PC-3 (cell line): ENCODE measurements around the gene CAMK1D. TPM values are rescaled to one million over a fixed set of nuclear protein-coding genes. Genes with fewer than 3 reads are reported as not detected.

Experiments
- ATAC-seq: fragments of 200-7000 bp; cut with Tn5 transposase; 2 replicates; pipeline ENCODE4 v1.9.1; 2020; ENCODE audit warnings: mild to moderate bottlenecking, moderate library complexity
- BruUV-seq: library from RNA; stranded (reverse); fragments of 400-500 nt; replicated peaks from 2 replicates; lab custom pipeline; 2021; lab: Mats Ljungman, UMichigan
- CTCF ChIA-PET: fragments of 300-600 bp; sonication (Branson Sonifier 250); formaldehyde crosslinking; loops from one replicate; lab custom pipeline; 2022; ENCODE audit warnings: antibody characterized with exemption; lab: Charles Lee
- POLR2A ChIA-PET: fragments of 300-600 bp; sonication (Branson Sonifier 250); formaldehyde crosslinking; loops from one replicate; lab custom pipeline; 2022; ENCODE audit warnings: antibody characterized with exemption; ENCODE audit not compliant: unreplicated experiment; lab: Charles Lee
- DNase-seq: peaks from one replicate; pipeline ENCODE4 v3.0.0-alpha.2; 2015
- H2AFZ ChIP-seq: fragments of 300-600 bp; sonication (generic); 2 replicates; pipeline ENCODE4 v1.6.0; 2016; ENCODE audit warnings: antibody characterized with exemption, low read length
- H3F3A ChIP-seq: fragments of 300-600 bp; sonication (generic); one replicate; pipeline ENCODE4 v1.6.0; 2017; ENCODE audit warnings: antibody characterized with exemption, low read length, control low read depth, mild to moderate bottlenecking; ENCODE audit not compliant: unreplicated experiment
- H3K27ac ChIP-seq: fragments of 300-600 bp; sonication (generic); 2 replicates; pipeline ENCODE4 v1.5.1; 2016; ENCODE audit warnings: mild to moderate bottlenecking, low read length
- H3K27me3 ChIP-seq: fragments of 300-600 bp; sonication (generic); 2 replicates; pipeline ENCODE4 v1.6.1; 2016; ENCODE audit warnings: low read length, mixed read lengths
- H3K36me3 ChIP-seq: fragments of 300-600 bp; sonication (generic); 2 replicates; pipeline ENCODE4 v1.6.1; 2016; ENCODE audit warnings: low read depth, mixed run types, low read length, mixed read lengths
- H3K4me1 ChIP-seq: fragments of 300-600 bp; sonication (generic); 2 replicates; pipeline ENCODE4 v1.5.1; 2016; ENCODE audit warnings: low read length; ENCODE audit not compliant: insufficient read depth
- H3K4me2 ChIP-seq: fragments of 300-600 bp; sonication (generic); 2 replicates; pipeline ENCODE4 v1.6.0; 2016; ENCODE audit warnings: low read length
- H3K4me3 ChIP-seq: fragments of 300-600 bp; sonication (generic); 2 replicates; pipeline ENCODE4 v1.5.1; 2016; ENCODE audit warnings: mild to moderate bottlenecking, low read length, mixed read lengths
- H3K79me2 ChIP-seq: fragments of 300-600 bp; sonication (generic); 2 replicates; pipeline ENCODE4 v1.6.1; 2017; ENCODE audit warnings: low read length, mixed read lengths
- H3K9ac ChIP-seq: fragments of 300-600 bp; sonication (generic); 2 replicates; pipeline ENCODE4 v1.6.0; 2016; ENCODE audit warnings: mild to moderate bottlenecking, low read length
- H3K9me2 ChIP-seq: fragments of 300-600 bp; sonication (generic); replicated peaks from 2 replicates; pipeline ENCODE4 v1.6.1; 2016; ENCODE audit warnings: mixed run types, low read length, mixed read lengths
- H3K9me3 ChIP-seq: fragments of 300-600 bp; sonication (generic); 2 replicates; pipeline ENCODE4 v1.6.1; 2016; ENCODE audit warnings: low read length, mixed read lengths
- H4K20me1 ChIP-seq: fragments of 300-600 bp; sonication (generic); 2 replicates; pipeline ENCODE4 v1.6.1; 2016; ENCODE audit warnings: low read length, mixed read lengths
- EZH2 ChIP-seq: fragments of 300-600 bp; sonication (generic); IDR thresholded peaks from one replicate; pipeline ENCODE4 v1.6.1; 2017; ENCODE audit warnings: antibody characterized with exemption, mild to moderate bottlenecking, low read length; ENCODE audit not compliant: unreplicated experiment
- EZH2phosphoT487 ChIP-seq: fragments of 300-600 bp; sonication (generic); IDR thresholded peaks from 2 replicates; pipeline ENCODE4 v1.6.1; 2018; ENCODE audit warnings: mild to moderate bottlenecking, antibody characterized with exemption, low read length, borderline replicate concordance
- intact Hi-C: fragments of 100-400 bp; cut with micrococcal nuclease; formaldehyde crosslinking; loops from 2 replicates; pipeline ENCODE4 v1.9.0; 2023
- total RNA-seq: library from RNA; depleted of rRNA; stranded (reverse); fragments of >200 nt; gene quantifications from 2 replicates; pipeline ENCODE4 v1.2.3, GENCODE V29; 2014
- TF ChIP-seq, protein P1 (sequence below): fragments of 300-600 bp; sonication (generic); conservative IDR thresholded peaks from 2 replicates; pipeline ENCODE4 v1.5.1; 2017; ENCODE audit warnings: antibody characterized with exemption, low read depth, mild to moderate bottlenecking, low read length

Gene CAMK1D
- total RNA-seq, 1 experiment from 2014 or later, result 1.3 TPM

DNA sequence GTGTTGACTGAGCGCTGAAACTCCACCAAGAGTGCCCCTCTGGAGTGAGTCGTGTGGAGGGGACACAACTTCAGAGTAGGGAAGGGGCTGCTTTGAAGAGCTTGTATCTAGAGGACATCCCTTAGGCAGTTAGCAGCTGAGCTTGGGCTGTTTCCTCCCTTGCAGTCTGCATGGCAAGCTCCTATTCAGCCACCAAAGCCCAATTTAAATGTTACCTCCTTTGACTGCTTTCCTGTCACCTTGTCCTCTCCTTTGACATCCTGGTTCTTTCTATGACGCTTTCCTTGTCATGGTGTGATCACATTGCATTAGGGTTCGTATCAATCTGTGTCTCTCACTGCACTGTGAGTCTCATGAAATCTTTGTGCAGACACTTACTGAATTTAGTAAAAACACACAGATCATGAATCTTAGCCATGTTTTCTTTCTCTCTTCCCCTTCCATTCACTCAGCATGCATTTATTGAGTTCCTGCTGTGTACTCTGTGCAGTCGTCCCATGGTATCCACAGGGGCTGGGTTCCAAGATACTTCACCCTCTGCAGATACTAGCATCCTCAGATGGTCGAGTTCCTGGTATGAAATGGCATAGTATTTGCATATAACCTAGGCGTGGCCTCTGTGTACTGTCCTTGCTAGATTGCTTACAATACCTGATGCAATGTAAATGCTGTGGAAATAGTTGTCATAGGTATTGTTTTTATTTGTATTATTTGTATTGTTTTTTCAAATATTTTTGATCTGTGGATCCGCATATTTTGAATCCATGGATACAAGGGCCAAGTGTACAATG is 423.6 kb downstream of the CAMK1D start:
- no TSS peak for BruUV-seq
- CTCF ChIA-PET, result no interaction called here
- POLR2A ChIA-PET, result no interaction called here

GRCh38 chr10:12774204-12774894 is 425.0 kb downstream of the CAMK1D start:
- no peak overlapping the region for H3K4me3 ChIP-seq
- no peaks in the 10 kb centered on the region for H4K20me1 ChIP-seq
- H3K4me1 ChIP-seq, result no peaks in the 10 kb centered on the region
- no peaks in the 10 kb centered on the region for H3K36me3 ChIP-seq
- no peaks in the 10 kb centered on the region for H3K27me3 ChIP-seq
- intact Hi-C loops, result no loop called here
- no peaks in the 10 kb centered on the region for H3K9me3 ChIP-seq
- H3K9ac ChIP-seq, result no peak overlapping the region
- H3K4me2 ChIP-seq, result no peak overlapping the region
- H3F3A ChIP-seq, result no peaks in the 10 kb centered on the region
- ChIA-PET POLR2A (no interaction called here), CTCF (no interaction called here)
- no peak overlapping the region for H3K27ac ChIP-seq
- H3K9me2 ChIP-seq, result no peaks in the 10 kb centered on the region
- H2AFZ ChIP-seq, result no peak overlapping the region
- DNase-seq, result no peak
- TF ChIP-seq, protein P1, sequence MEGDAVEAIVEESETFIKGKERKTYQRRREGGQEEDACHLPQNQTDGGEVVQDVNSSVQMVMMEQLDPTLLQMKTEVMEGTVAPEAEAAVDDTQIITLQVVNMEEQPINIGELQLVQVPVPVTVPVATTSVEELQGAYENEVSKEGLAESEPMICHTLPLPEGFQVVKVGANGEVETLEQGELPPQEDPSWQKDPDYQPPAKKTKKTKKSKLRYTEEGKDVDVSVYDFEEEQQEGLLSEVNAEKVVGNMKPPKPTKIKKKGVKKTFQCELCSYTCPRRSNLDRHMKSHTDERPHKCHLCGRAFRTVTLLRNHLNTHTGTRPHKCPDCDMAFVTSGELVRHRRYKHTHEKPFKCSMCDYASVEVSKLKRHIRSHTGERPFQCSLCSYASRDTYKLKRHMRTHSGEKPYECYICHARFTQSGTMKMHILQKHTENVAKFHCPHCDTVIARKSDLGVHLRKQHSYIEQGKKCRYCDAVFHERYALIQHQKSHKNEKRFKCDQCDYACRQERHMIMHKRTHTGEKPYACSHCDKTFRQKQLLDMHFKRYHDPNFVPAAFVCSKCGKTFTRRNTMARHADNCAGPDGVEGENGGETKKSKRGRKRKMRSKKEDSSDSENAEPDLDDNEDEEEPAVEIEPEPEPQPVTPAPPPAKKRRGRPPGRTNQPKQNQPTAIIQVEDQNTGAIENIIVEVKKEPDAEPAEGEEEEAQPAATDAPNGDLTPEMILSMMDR, result no peak
- TF ChIP-seq EZH2phosphoT487, result no peak
- TF ChIP-seq EZH2, result no peak
- no TSS peak for BruUV-seq
- ATAC-seq, result no peak
- H3K79me2 ChIP-seq, result no peaks in the 10 kb centered on the region

More for the DNA sequence above, 423.6 kb downstream of the CAMK1D start:
- no peaks in the 10 kb centered on the region for H3K79me2 ChIP-seq
- DNase-seq (no peak), ATAC-seq (no peak)
- no peak overlapping the region for H3K4me3 ChIP-seq
- H3K27me3 ChIP-seq, result no peaks in the 10 kb centered on the region
- no peaks in the 10 kb centered on the region for H3K36me3 ChIP-seq
- no peak overlapping the region for H2AFZ ChIP-seq
- no peaks in the 10 kb centered on the region for H3F3A ChIP-seq
- no peak overlapping the region for H3K4me2 ChIP-seq
- H3K9me3 ChIP-seq, result no peaks in the 10 kb centered on the region
- H3K4me1 ChIP-seq, result no peaks in the 10 kb centered on the region
- TF ChIP-seq, protein P1, result no peak
- TF ChIP-seq EZH2phosphoT487 (no peak), EZH2 (no peak)
- no peak overlapping the region for H3K9ac ChIP-seq
- H4K20me1 ChIP-seq, result no peaks in the 10 kb centered on the region
- intact Hi-C loops, result no loop called here
- H3K9me2 ChIP-seq, result no peaks in the 10 kb centered on the region
- no peak overlapping the region for H3K27ac ChIP-seq
